Measurements from ENCODE around the gene LGALS8.
A peak's percentile ranks its signal among the peaks of the same experiment; 100 is the strongest.

LGALS8 gene

GRCh38 chr1:236509647-236510401 is 14.0 kb upstream of the LGALS8 start:
- no peak for DNase-seq

GRCh38 chr1:236511735-236512418 is 11.9 kb upstream of the LGALS8 start:
- DNase-seq = no peak

DNA sequence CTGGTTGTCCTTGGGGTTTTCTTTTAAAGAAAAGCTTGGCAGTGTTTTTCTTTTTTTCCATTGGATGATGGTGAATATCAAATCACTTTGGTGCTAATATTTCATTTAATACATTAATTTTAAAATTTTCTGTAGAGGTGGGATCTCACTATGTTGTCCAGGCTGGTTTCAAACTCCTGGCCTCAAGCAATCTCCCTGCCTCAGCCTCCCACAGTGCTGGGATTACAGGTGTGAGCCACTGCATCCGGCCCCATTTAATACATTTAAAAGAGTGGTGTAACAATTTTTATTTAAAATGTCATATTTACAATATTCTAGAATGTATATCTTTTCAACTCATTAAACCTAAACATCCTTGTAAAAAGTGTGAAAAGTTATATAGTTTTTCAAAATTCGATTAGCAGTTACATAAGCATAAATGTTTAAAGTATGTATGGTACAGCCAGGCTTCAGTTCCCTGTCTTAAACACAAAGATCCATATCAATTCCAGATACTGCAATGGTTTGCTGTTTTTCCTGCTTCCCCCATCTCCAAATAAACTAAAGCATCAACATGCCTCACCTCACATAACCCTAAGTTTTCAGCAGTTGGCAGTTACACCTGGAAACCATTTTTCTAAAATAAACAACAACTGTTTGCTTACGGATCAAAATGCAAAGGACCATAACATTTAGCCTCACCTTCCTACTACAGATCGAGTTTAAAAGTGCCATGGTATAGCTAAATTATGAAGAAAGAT is 8.9 kb upstream of the LGALS8 start:
- DNase-seq = no peak

GRCh38 chr1:236515443-236515958 is 8.3 kb upstream of the LGALS8 start:
- no peak for DNase-seq

DNA sequence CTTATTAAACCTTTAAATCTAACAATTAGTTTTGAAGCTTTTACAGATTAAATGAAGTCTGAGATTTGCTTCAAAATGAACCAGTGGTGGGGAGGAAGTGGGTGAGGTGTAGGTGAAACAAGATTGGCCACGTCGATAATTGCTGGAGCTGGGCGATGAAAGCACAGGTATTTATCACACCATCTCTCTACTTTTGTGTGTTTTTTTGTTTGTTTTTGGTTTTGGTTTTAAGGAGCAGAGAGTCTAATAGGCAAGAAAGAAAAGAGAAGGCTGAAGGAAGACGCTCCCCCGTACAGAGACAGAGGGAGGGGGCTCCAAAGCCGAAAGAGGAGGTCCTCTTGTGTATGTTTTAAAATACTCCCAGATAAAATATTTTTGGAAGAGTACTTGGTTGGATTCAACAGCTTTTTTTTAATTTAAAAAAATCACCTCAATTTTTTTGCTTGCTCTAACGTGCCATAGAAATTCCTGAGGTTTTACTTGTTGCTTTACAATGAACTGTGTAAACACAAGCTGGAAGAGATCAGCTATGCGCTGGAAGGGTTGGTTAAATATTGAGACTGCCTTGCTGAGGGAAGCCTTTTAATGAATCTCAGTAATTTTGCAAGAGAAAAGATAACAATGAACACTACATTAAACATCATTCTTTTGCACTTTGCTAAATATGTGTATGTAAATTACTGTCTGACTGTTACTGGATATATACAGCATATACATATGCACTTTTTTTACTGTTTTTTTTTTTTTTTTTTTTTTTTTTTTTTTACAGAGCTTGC is 6.7 kb upstream of the LGALS8 start:
- DNase-seq = no peak

- no peak for DNase-seq
Measured at GRCh38 chr1:236518322-236518721, 5.5 kb upstream of the LGALS8 start.

- DNase-seq = no peak
Measured at GRCh38 chr1:236520445-236521005, 3.3 kb upstream of the LGALS8 start.

DNA sequence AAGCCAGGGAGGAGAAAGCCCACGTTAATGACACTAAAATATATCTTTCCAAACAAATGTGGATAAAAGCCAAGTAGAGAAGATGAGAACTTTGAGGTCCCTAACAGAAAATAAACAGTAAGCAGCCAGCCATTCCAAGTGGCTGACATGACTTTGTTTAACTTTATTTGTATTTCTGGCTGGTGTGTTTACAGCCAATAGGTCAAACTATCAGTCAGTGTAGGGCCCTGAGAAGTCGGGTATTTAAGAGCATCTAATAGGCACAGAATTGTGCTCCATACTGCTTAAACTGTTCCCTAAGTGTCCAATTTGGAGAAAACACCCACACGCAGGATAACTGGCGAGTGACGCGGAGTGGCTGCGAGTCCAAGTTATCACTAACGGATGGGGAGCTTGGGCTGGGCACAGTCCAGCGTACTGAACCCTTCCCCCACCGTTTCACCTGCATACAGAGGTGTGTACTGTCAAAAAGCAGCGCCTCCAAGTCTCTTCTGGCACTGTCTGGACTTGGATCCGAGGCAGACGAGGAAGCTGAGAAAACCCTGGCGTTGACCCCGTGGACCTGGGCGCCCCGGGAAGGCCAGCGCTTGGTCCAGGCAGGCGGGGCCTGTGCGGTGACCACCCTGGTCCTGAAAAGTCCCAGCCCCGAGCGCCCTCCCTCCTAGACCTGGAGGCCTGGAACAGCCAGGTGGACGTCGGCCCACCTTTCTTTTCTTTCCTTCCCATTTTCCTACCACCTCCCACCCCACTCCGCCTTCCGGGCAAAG is 662 bp upstream of the LGALS8 start:
- DNase-seq = no peak

DNA sequence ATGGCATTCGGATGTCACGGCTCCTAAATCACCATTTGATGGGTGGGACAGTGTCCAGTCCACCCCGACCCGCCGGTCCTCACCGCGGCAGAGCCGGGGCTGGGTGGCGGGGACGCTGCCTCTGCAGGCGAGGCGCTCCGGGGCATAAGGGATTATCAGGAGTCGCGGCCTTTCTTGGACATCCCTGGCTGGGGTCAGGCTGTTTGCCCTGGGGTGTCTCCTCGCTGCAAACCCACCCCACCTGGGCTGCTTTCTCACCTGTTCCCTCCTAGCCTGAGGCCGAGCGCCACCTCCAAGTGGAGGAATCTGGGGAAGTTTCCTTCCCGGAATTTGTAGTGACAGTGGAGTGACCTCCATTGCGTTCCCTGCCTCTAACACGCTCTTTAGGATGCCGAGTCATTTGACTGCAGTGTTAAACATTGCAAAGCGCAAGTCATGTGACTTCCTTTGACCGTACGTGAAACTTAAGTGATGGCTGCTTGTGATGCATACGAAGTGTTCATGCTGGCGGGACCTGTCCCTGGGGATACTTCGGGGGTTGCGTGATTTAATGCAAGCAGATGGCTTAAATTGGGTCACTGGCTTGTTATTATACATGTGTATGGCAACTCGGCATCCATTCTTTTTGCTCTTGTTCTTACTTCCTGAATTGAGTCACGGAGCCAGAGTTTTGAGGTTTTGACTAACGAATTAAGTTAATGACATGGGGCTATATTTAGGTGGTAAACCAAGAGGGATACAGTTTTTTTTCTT is 536 bp downstream of the LGALS8 start:
- peak; percentile 93 for DNase-seq

DNA sequence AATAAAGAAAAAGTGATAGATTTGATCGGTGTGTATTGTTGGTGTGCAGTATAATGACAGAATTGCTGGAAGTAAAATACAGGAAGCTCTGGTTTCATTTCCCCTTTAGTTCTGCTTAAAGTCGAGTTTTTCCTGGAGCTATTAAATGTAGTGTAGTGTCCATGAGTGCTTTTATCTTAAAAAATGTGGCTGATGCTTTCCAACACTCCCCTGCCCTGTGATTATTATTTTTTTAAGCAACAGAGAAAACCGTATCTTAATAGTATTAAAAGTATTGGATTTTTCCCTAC is 1.1 kb downstream of the LGALS8 start:
- peak; percentile 70 for DNase-seq

GRCh38 chr1:236526079-236526478 is 2.3 kb downstream of the LGALS8 start:
- DNase-seq = no peak

DNA sequence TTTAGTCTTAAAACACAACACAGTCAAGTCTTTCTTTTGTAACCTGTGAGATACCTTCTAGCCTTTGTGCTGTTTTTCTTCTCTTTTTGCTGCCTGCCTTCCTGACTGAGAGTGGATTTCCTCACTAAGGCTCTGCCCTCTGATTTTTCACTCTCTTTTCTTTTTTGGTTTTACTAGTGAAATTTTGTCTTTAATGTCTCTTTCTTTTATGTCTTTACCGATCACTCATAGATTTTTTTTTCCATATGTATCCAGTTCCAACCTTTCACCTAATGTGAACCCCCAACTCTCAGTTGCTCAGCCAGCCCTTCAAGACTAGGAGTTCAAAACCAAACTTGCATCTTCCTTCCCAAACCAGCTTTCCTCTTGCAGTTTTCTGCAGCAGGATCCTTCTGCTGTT is 6.5 kb downstream of the LGALS8 start:
- DNase-seq = no peak

- DNase-seq = peak; percentile 22
Measured at GRCh38 chr1:236530959-236531358, 7.2 kb downstream of the LGALS8 start.

- no peak for DNase-seq
Measured at GRCh38 chr1:236532850-236533249, 9.1 kb downstream of the LGALS8 start.

- DNase-seq = peak; percentile 34
Measured at GRCh38 chr1:236534151-236534651, 10.4 kb downstream of the LGALS8 start.

- no peak for DNase-seq
Measured at GRCh38 chr1:236535190-236535589, 11.4 kb downstream of the LGALS8 start.

- DNase-seq = no peak
Measured at GRCh38 chr1:236535662-236536161, 11.9 kb downstream of the LGALS8 start.

GRCh38 chr1:236536540-236536939 is 12.8 kb downstream of the LGALS8 start:
- no peak for DNase-seq

DNA sequence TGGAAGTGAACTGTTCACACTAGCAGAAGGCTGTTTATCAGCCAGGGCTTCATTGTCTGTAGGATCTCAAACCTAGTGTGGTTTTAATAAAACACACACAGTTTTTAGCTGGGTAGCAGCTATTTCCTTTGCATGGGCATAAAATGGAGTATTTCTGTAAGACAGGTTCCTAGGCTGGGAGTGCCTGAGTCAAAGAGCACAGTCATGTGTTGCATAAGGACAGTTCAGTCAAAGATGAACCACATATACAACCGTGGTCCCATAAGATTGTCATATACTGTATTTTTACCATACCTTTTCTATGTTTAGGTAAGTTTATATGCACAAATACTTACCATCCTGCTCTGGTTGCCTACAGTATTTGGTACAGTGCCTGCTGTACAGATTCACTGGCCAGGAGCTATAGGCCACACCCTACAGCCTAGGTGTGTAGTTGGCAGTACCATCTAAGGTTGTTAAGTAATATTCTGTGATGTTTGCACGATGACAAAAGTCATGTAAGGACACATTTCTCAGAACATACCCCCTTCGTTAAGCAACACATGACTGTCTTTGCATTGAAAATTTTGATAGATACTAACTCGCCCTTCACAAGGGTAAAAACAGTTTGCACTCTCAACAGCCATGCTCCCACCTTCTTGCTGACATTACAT is 17.2 kb downstream of the LGALS8 start:
- DNase-seq = no peak

GRCh38 chr1:236541710-236542109 is 17.9 kb downstream of the LGALS8 start:
- no peak for DNase-seq

All from suppressor macrophage treated with lipopolysaccharide for 4 hours (primary cell).